HG03558 (cell line): Measurements from ENCODE around the gene CFAP68.

Source experiments
- ATAC-seq: cut with Tn5 transposase; IDR thresholded peaks from one replicate; pipeline ENCODE4 v1.9.1; 2021; ENCODE audit warnings: moderate number of reproducible peaks; ENCODE audit not compliant: unreplicated experiment; ENCODE audit errors: extremely low read depth

CFAP68 gene

GRCh38 chr11:111878849-111879636 lies at the start of gene CFAP68, which contains the start of gene FDXACB1:
CFAP68 (plus strand) TSS chr11:111879541; CDS start chr11:111879561, 20 bp downstream.
FDXACB1 (minus strand) TSS chr11:111879165; CDS start chr11:111879132, 33 bp downstream.
- ATAC-seq = peak; percentile 68

GRCh38 chr11:111833524-111833923 lies 45.8 kb upstream of the CFAP68 start:
- no peak for ATAC-seq

- no peak for ATAC-seq
Measured at GRCh38 chr11:111834432-111835163, 44.7 kb upstream of the CFAP68 start.

- no peak for ATAC-seq
Measured at GRCh38 chr11:111835665-111836064, 43.7 kb upstream of the CFAP68 start.

- no peak for ATAC-seq
Measured at GRCh38 chr11:111836162-111836561, 43.2 kb upstream of the CFAP68 start.

- peak; percentile 75 for ATAC-seq
Measured at GRCh38 chr11:111836721-111837120, 42.6 kb upstream of the CFAP68 start.

GRCh38 chr11:111837366-111837891 lies 41.9 kb upstream of the CFAP68 start:
- no peak for ATAC-seq

GRCh38 chr11:111838054-111838453 lies 41.3 kb upstream of the CFAP68 start:
- no peak for ATAC-seq

GRCh38 chr11:111840143-111840542 lies 39.2 kb upstream of the CFAP68 start:
- ATAC-seq = no peak

- no peak for ATAC-seq
Measured at GRCh38 chr11:111841370-111842053, 37.8 kb upstream of the CFAP68 start.

- ATAC-seq = no peak
Measured at GRCh38 chr11:111843661-111844060, 35.7 kb upstream of the CFAP68 start.

- no peak for ATAC-seq
Measured at GRCh38 chr11:111845276-111846028, 33.9 kb upstream of the CFAP68 start.

- ATAC-seq = no peak
Measured at GRCh38 chr11:111846063-111846462, 33.3 kb upstream of the CFAP68 start.

- ATAC-seq = no peak
Measured at GRCh38 chr11:111846636-111847035, 32.7 kb upstream of the CFAP68 start.

- ATAC-seq = no peak
Measured at GRCh38 chr11:111849631-111850030, 29.7 kb upstream of the CFAP68 start.

- ATAC-seq = no peak
Measured at GRCh38 chr11:111851067-111851466, 28.3 kb upstream of the CFAP68 start.

GRCh38 chr11:111851636-111852035 lies 27.7 kb upstream of the CFAP68 start:
- no peak for ATAC-seq

- no peak for ATAC-seq
Measured at GRCh38 chr11:111852103-111852502, 27.2 kb upstream of the CFAP68 start.

GRCh38 chr11:111855506-111855905 lies 23.8 kb upstream of the CFAP68 start:
- ATAC-seq = no peak

- no peak for ATAC-seq
Measured at GRCh38 chr11:111860257-111860656, 19.1 kb upstream of the CFAP68 start.
